Trophoblast cell (in vitro differentiated cells and primary cell): Measurements from ENCODE around the gene PALLD.

Experiments
- DNase-seq, 2 donors: peaks; one replicate each; pipeline ENCODE4 v3.0.0-alpha.2; 2016
- H2AFZ ChIP-seq: 2 replicates; pipeline ENCODE4 v1.6.1; 2013; ENCODE audit warnings: low read length, moderate library complexity, mild to moderate bottlenecking; ENCODE audit not compliant: insufficient read depth, poor library complexity
- H2AK5ac ChIP-seq: 2 replicates; pipeline ENCODE4 v1.6.1; 2013; ENCODE audit warnings: mild to moderate bottlenecking, low read length
- H2BK120ac ChIP-seq: 2 replicates; pipeline ENCODE4 v1.6.1; 2013; ENCODE audit warnings: low read length, mild to moderate bottlenecking, moderate library complexity; ENCODE audit not compliant: insufficient read depth, poor library complexity
- H2BK12ac ChIP-seq: 2 replicates; pipeline ENCODE4 v1.6.1; 2013; ENCODE audit warnings: mild to moderate bottlenecking, low read length, moderate library complexity
- H2BK5ac ChIP-seq: 2 replicates; pipeline ENCODE4 v1.6.1; 2013; ENCODE audit warnings: low read length, low read depth, moderate library complexity, mild to moderate bottlenecking; ENCODE audit not compliant: poor library complexity
- H3K14ac ChIP-seq: 2 replicates; pipeline ENCODE4 v1.6.1; 2013; ENCODE audit warnings: mild to moderate bottlenecking, low read length
- H3K18ac ChIP-seq: 2 replicates; pipeline ENCODE4 v1.6.1; 2013; ENCODE audit warnings: mild to moderate bottlenecking, low read length
- H3K23ac ChIP-seq: 2 replicates; pipeline ENCODE4 v1.6.1; 2013; ENCODE audit warnings: low read length
- H3K27ac ChIP-seq: 2 replicates; pipeline ENCODE4 v1.5.1; 2013; ENCODE audit warnings: low read depth, mild to moderate bottlenecking, inconsistent platforms, low read length, moderate library complexity
- H3K27me3 ChIP-seq: 2 replicates; pipeline ENCODE4 v1.6.1; 2013; ENCODE audit warnings: inconsistent platforms, mild to moderate bottlenecking, low read length, moderate library complexity; ENCODE audit not compliant: insufficient read depth
- H3K36me3 ChIP-seq, 2 experiments: 1 replicate in 1 of 2; 2 replicates in 1 of 2; pipeline ENCODE4 v1.6.1; 2013; ENCODE audit warnings: low read length in 2 of 2, mild to moderate bottlenecking in 2 of 2, moderate library complexity in 1 of 2; ENCODE audit not compliant: insufficient read depth in 2 of 2, control insufficient read depth in 1 of 2
- H3K4ac ChIP-seq: 2 replicates; pipeline ENCODE4 v1.6.1; 2013; ENCODE audit warnings: low read depth, mild to moderate bottlenecking, low read length, moderate library complexity
- H3K4me1 ChIP-seq, 2 experiments: 1 replicate in 1 of 2; 2 replicates in 1 of 2; pipeline ENCODE4 v1.6.1; 2013; ENCODE audit warnings: low read length in 2 of 2, mild to moderate bottlenecking in 2 of 2, moderate library complexity in 1 of 2; ENCODE audit not compliant: insufficient read depth in 2 of 2, control insufficient read depth in 1 of 2
- H3K4me2 ChIP-seq: 2 replicates; pipeline ENCODE4 v1.6.1; 2013; ENCODE audit warnings: inconsistent platforms, mild to moderate bottlenecking, low read length, moderate library complexity
- H3K4me3 ChIP-seq: 2 replicates; pipeline ENCODE4 v1.5.1; 2013; ENCODE audit warnings: mild to moderate bottlenecking, low read depth, low read length, inconsistent platforms
- H3K79me1 ChIP-seq: one replicate; pipeline ENCODE4 v1.6.1; 2013; ENCODE audit warnings: low read length
- H3K79me2 ChIP-seq: 2 replicates; pipeline ENCODE4 v1.6.1; 2013; ENCODE audit warnings: low read length, mild to moderate bottlenecking; ENCODE audit not compliant: control insufficient read depth, insufficient read depth, poor library complexity
- H3K9ac ChIP-seq: 2 replicates; pipeline ENCODE4 v1.6.1; 2013; ENCODE audit warnings: mild to moderate bottlenecking, low read length
- H3K9me3 ChIP-seq: 2 replicates; pipeline ENCODE4 v1.6.1; 2013; ENCODE audit warnings: low read depth, mild to moderate bottlenecking, control low read depth, inconsistent platforms, low read length; ENCODE audit not compliant: insufficient read depth
- H4K12ac ChIP-seq: 2 replicates; pipeline ENCODE4 v1.6.1; 2013; ENCODE audit warnings: low read depth, mild to moderate bottlenecking, low read length, moderate library complexity
- H4K8ac ChIP-seq: 2 replicates; pipeline ENCODE4 v1.6.1; 2013; ENCODE audit warnings: low read depth, mild to moderate bottlenecking, low read length, moderate library complexity
- H4K91ac ChIP-seq: one replicate; pipeline ENCODE4 v1.6.1; 2013; ENCODE audit warnings: low read depth, mild to moderate bottlenecking, low read length, moderate library complexity
- WGBS: extraction: QIAGEN DNeasy Blood & Tissue Kit; methylation state at CpG from one replicate; pipeline ENCODE4 v1.1.7; 2013; ENCODE audit warnings: missing lambda C conversion rate; ENCODE audit not compliant: insufficient read length, insufficient coverage; ENCODE audit errors: extremely low coverage; 5-methylcytosine and 5-hydroxymethylcytosine counted together

The PALLD gene

GRCh38 chr4:168677879-168678278 is 181.0 kb downstream of the PALLD start:
- no CpG with 5 or more reads among the region's 11 CpGs for WGBS
- Histone ChIP-seq H3K18ac (peak overlapping the region; percentile 5), H3K4me3 (no peak overlapping the region), H3K36me3 (peaks cover 17 to 28% of the 10 kb centered on the region in 2 experiments), H2BK12ac (no peak overlapping the region), H2BK5ac (no peak overlapping the region), H3K9me3 (peaks cover 4% of the 10 kb centered on the region), H3K23ac (no peak overlapping the region), H3K14ac (peak overlapping the region; percentile 12), H3K79me1 (peaks cover 18% of the 10 kb centered on the region), H3K79me2 (no peaks in the 10 kb centered on the region), H3K27ac (no peak overlapping the region), H3K9ac (no peak overlapping the region), H4K8ac (peak overlapping the region; percentile 44), H4K91ac (no peak overlapping the region), H2BK120ac (no peak overlapping the region), H3K4me2 (no peak overlapping the region), H3K4me1 (peaks cover 30 to 31% of the 10 kb centered on the region in 2 experiments), H4K12ac (no peak overlapping the region), H2AK5ac (no peak overlapping the region), H2AFZ (no peak overlapping the region), H3K27me3 (no peaks in the 10 kb centered on the region), H3K4ac (no peak overlapping the region)
- peak in 1 of 2 donors; percentile 20 for DNase-seq

DNA sequence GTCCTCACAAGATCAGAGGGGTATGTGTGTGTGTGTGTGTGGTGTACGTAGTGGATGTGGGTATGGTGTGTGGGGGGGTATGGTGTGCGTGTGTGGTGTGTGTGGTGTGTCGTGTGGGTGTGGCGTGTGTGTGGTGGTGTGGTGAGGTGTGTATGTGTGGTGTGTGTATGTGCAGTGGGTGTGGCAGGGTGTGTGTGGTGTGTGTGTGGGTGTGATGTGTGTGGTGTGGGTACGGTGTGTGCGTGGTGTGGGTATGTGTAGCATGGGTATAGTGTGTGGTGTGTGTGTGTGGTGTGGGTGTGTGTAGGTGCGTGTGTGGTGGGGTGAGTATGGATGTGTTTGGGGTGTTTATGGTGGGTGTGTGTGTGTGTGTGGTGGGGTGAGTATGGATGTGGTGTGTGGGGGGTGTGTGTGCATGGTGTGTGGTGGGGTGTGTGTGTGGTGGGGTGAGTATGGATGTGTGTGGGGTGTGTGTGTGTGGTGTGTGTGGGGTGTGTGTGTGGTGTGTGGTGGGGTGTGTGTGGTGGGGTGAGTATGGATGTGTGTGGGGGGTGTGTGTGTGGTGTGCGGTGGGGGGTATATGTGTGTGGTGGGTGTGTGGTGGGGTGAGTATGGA is 182.0 kb downstream of the PALLD start:
- Histone ChIP-seq H3K4ac (no peak overlapping the region), H3K18ac (peak overlapping the region; percentile 21), H4K8ac (peak overlapping the region; percentile 16), H4K12ac (no peak overlapping the region), H2BK120ac (no peak overlapping the region), H3K4me3 (peak overlapping the region; percentile 58), H3K79me2 (no peaks in the 10 kb centered on the region), H3K27ac (peak overlapping the region; percentile 50), H3K14ac (peak overlapping the region; percentile 6), H2AFZ (no peak overlapping the region), H3K4me1 (peaks cover 21% of the 10 kb centered on the region in 2 experiments), H3K9me3 (peaks cover 4% of the 10 kb centered on the region), H3K36me3 (peaks cover 11 to 20% of the 10 kb centered on the region in 2 experiments), H4K91ac (peak overlapping the region; percentile 69), H3K27me3 (no peaks in the 10 kb centered on the region), H3K9ac (no peak overlapping the region), H2BK12ac (peak overlapping the region; percentile 19), H3K23ac (no peak overlapping the region), H2BK5ac (no peak overlapping the region), H3K4me2 (no peak overlapping the region), H2AK5ac (peak overlapping the region; percentile 31), H3K79me1 (peaks cover 11% of the 10 kb centered on the region)
- no peak for DNase-seq
- 100% methylated on average over 5 of the region's 8 CpGs for WGBS

DNA sequence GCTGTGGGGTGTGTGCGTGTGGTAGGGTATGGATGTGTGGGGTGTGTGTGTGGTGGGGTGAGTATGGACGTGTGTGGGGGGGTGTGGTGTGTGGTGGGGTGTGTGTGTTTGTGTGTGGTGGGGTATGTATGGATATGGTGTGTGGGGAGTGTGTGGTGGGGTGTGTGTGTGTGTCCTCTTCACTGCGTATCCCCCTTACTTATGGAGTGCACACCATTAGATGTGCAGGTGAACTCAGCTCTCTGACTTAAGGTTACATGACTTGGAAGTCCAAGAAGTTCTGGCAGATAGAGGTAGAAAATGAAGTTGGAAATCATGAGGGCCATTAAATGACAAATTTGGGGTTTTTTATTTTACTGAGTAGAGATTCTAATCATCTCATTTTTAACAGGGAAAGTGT is 182.5 kb downstream of the PALLD start:
- H4K91ac ChIP-seq = peak overlapping the region; percentile 69
- DNase-seq = no peak
- no peak overlapping the region for H3K4me2 ChIP-seq
- H3K4ac ChIP-seq = no peak overlapping the region
- H3K23ac ChIP-seq = no peak overlapping the region
- peak overlapping the region; percentile 31 for H2AK5ac ChIP-seq
- H3K4me3 ChIP-seq = peak overlapping the region; percentile 58
- peaks cover 17 to 18% of the 10 kb centered on the region in 2 experiments for H3K4me1 ChIP-seq
- H3K36me3 ChIP-seq = peaks cover 11 to 22% of the 10 kb centered on the region in 2 experiments
- H3K14ac ChIP-seq = peak overlapping the region; percentile 6
- H4K8ac ChIP-seq = peak overlapping the region; percentile 16
- no peak overlapping the region for H2BK5ac ChIP-seq
- peaks cover 11% of the 10 kb centered on the region for H3K79me1 ChIP-seq
- H4K12ac ChIP-seq = no peak overlapping the region
- H3K9ac ChIP-seq = no peak overlapping the region
- H3K18ac ChIP-seq = peak overlapping the region; percentile 21
- H3K27ac ChIP-seq = peak overlapping the region; percentile 50
- no peaks in the 10 kb centered on the region for H3K79me2 ChIP-seq
- H2BK12ac ChIP-seq = peak overlapping the region; percentile 19
- H2AFZ ChIP-seq = no peak overlapping the region
- H3K27me3 ChIP-seq = no peaks in the 10 kb centered on the region
- peaks cover 4% of the 10 kb centered on the region for H3K9me3 ChIP-seq
- H2BK120ac ChIP-seq = no peak overlapping the region
- WGBS = no CpG with 5 or more reads among the region's 3 CpGs

- H3K23ac ChIP-seq = no peak overlapping the region
- no CpG with 5 or more reads among the region's 4 CpGs for WGBS
- H3K4me2 ChIP-seq = no peak overlapping the region
- no peak overlapping the region for H2BK12ac ChIP-seq
- H3K27me3 ChIP-seq = no peaks in the 10 kb centered on the region
- peaks cover 11 to 22% of the 10 kb centered on the region in 2 experiments for H3K36me3 ChIP-seq
- no peak overlapping the region for H3K4me3 ChIP-seq
- H2BK120ac ChIP-seq = no peak overlapping the region
- peak in 1 of 2 donors; percentile 26 for DNase-seq
- H3K9ac ChIP-seq = no peak overlapping the region
- no peak overlapping the region for H3K14ac ChIP-seq
- H3K79me1 ChIP-seq = peaks cover 11% of the 10 kb centered on the region
- no peak overlapping the region for H2BK5ac ChIP-seq
- H3K4ac ChIP-seq = no peak overlapping the region
- no peak overlapping the region for H4K12ac ChIP-seq
- H3K27ac ChIP-seq = no peak overlapping the region
- no peak overlapping the region for H3K18ac ChIP-seq
- no peak overlapping the region for H4K8ac ChIP-seq
- no peak overlapping the region for H4K91ac ChIP-seq
- no peaks in the 10 kb centered on the region for H3K79me2 ChIP-seq
- H2AFZ ChIP-seq = no peak overlapping the region
- H2AK5ac ChIP-seq = no peak overlapping the region
- peaks cover 17 to 18% of the 10 kb centered on the region in 2 experiments for H3K4me1 ChIP-seq
- peaks cover 4% of the 10 kb centered on the region for H3K9me3 ChIP-seq
Observed at GRCh38 chr4:168679819-168680218, 183.0 kb downstream of the PALLD start.
